Upper lobe of right lung (tissue), 1 donor: ENCODE measurements around the gene PCDH12. TPM values are rescaled to one million over a fixed set of nuclear protein-coding genes. Genes with fewer than 3 reads are reported as not detected.
A peak's percentile ranks its signal among the peaks of the same experiment; 100 is the strongest.

Experiments
- ATAC-seq: fragments of 200-7000 bp; cut with Tn5 transposase; one replicate; pipeline ENCODE4 v1.9.1; 2020; ENCODE audit warnings: mild to moderate bottlenecking, moderate library complexity
- DNase-seq: peaks from one replicate; pipeline ENCODE4 v3.0.0-alpha.2; 2020
- H3K27ac ChIP-seq: fragments of 200-600 bp; one replicate; pipeline ENCODE4 v1.8.0; 2022
- H3K27me3 ChIP-seq: fragments of 200-600 bp; one replicate; pipeline ENCODE4 v1.8.0; 2022; ENCODE audit warnings: mild to moderate bottlenecking
- H3K36me3 ChIP-seq: fragments of 200-600 bp; one replicate; pipeline ENCODE4 v1.8.0; 2022
- H3K4me1 ChIP-seq: fragments of 200-600 bp; one replicate; pipeline ENCODE4 v1.8.0; 2022
- H3K4me3 ChIP-seq: fragments of 200-600 bp; one replicate; pipeline ENCODE4 v1.8.0; 2022; ENCODE audit warnings: mild to moderate bottlenecking
- H3K9me3 ChIP-seq: fragments of 200-600 bp; one replicate; pipeline ENCODE4 v1.8.0; 2022
- CTCF ChIP-seq: fragments of 200-600 bp; IDR thresholded peaks from one replicate; pipeline ENCODE4 v1.8.0; 2022; ENCODE audit warnings: antibody characterized with exemption
- intact Hi-C: fragments of 100-400 bp; cut with DNase I; formaldehyde crosslinking; loops from one replicate; pipeline ENCODE4 v1.11.0; 2022
- total RNA-seq: library from RNA; stranded (reverse); fragmentation: NEBNext Ultra II Directional; extraction: Animal tissue kit (Norgen Biotek cat#: 25700); gene quantifications from one replicate; pipeline ENCODE4 v1.2.1, GENCODE V29; 2021
- donor health status: DM: no; HTN: yes; CAD: no; lungs with severe emphysema.

Gene PCDH12
- total RNA-seq, 1 donor from 2014 or later, result 17.0 TPM

GRCh38 chr5:141917760-141918159 is 40.2 kb downstream of the PCDH12 start:
- intact Hi-C loops, result no loop called here
- no peak for ATAC-seq
- DNase-seq, result no peak

GRCh38 chr5:141916522-141916921 is 41.5 kb downstream of the PCDH12 start:
- no peaks in the 10 kb centered on the region for H3K9me3 ChIP-seq
- H3K27me3 ChIP-seq, result no peaks in the 10 kb centered on the region
- no peak for ATAC-seq
- H3K27ac ChIP-seq, result no peak overlapping the region
- H3K4me1 ChIP-seq, result peaks cover 12% of the 10 kb centered on the region
- TF ChIP-seq CTCF, result no peak
- no peak for DNase-seq
- no peaks in the 10 kb centered on the region for H3K36me3 ChIP-seq
- intact Hi-C loops, result no loop called here
- H3K4me3 ChIP-seq, result no peak overlapping the region

More at GRCh38 chr5:141917760-141918159, 40.2 kb downstream of the PCDH12 start:
- Histone ChIP-seq H3K4me1 (peaks cover 13% of the 10 kb centered on the region), H3K27me3 (no peaks in the 10 kb centered on the region), H3K9me3 (no peaks in the 10 kb centered on the region), H3K4me3 (no peak overlapping the region), H3K27ac (no peak overlapping the region), H3K36me3 (no peaks in the 10 kb centered on the region)
- TF ChIP-seq CTCF, result no peak

DNA sequence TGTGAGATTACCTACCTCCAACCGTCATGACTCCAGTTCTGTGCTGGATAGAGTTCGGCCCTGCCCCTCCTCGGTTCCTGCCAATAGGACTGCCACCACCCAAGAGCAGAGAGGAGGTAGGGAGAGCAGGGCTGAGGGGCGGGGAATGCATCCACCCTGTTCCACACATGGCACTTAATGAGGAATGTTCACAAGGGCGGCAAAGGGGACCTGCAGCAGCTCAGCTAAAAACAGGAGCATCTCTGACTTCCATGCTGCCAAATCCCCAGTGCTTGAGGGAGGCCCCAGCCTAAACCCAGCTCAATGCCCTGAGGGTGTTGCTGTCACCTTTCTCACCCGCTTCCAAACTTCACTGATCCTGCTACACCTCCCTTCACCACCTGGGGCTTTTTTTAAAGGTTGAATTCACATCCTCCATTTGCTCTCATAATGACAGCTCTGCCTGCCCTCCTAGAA is 42.1 kb downstream of the PCDH12 start:
- Histone ChIP-seq H3K4me1 (peaks cover 12% of the 10 kb centered on the region), H3K4me3 (no peak overlapping the region), H3K36me3 (no peaks in the 10 kb centered on the region), H3K9me3 (no peaks in the 10 kb centered on the region), H3K27me3 (no peaks in the 10 kb centered on the region), H3K27ac (no peak overlapping the region)
- ATAC-seq (no peak), DNase-seq (no peak)
- TF ChIP-seq CTCF, result no peak
- intact Hi-C loops, result no loop called here

DNA sequence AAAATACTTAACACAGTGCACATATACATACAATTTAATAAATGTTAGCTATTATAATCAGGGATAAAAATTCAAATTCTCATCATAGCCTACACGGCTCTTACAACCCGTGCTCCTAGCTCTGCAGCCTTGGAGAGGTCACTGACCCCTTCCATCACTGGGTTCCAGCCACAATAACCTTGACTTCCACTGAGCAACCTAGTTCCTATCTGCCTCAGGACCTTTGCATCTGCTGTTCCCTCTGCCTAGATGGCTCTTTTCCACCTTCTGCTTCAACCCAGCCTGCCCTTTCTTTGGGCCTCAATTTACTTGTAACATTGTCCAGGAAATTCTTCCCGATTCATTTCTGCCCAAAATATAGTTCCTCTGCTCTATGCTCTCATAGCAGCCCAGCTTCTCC is 43.2 kb downstream of the PCDH12 start:
- DNase-seq (no peak), ATAC-seq (no peak)
- Histone ChIP-seq H3K4me3 (no peak overlapping the region), H3K9me3 (no peaks in the 10 kb centered on the region), H3K27ac (no peak overlapping the region), H3K27me3 (no peaks in the 10 kb centered on the region), H3K36me3 (no peaks in the 10 kb centered on the region), H3K4me1 (peaks cover 12% of the 10 kb centered on the region)
- TF ChIP-seq CTCF, result no peak
- intact Hi-C loops, result no loop called here

DNA sequence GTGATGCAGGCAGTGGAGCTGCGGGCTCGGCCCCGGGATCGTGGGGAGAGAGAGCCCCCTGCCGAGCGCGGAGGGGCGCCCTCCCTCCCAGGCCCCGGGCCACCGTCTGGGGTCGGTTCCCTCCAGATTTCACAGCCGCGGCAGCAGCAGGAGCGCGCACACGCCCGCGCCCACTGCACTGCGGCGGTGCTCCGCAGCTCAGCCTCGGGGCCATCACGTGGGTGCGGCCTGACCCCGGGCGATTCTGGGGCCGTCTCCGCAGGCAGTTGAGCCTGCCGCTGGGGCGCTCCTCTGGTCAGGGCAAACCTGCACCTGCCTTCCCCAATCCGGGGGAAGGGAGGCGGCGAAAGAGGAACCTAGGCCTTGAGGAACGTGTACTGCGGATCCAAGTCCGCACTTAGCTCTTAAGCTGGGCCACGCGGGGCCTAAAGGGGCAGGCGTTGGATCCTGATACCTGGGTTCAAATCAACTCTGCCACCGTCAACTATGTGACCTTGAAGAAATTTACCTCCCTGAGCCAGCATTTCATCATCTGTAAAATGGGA is 43.7 kb downstream of the PCDH12 start:
- H3K4me3 ChIP-seq, result peak overlapping the region; percentile 36
- H3K36me3 ChIP-seq, result no peaks in the 10 kb centered on the region
- no peaks in the 10 kb centered on the region for H3K9me3 ChIP-seq
- H3K27me3 ChIP-seq, result no peaks in the 10 kb centered on the region
- ATAC-seq, result peak; percentile 92
- TF ChIP-seq CTCF, result peak; percentile 40
- H3K4me1 ChIP-seq, result peaks cover 12% of the 10 kb centered on the region
- H3K27ac ChIP-seq, result no peak overlapping the region
- DNase-seq, result peak; percentile 76
- intact Hi-C loops, result no loop called here
